ENCODE measurements around the gene RTEL1.

The RTEL1 gene

GRCh38 chr20:63691711-63692435 is 33.8 kb downstream of the RTEL1 start:
- DNase-seq = no peak

DNA sequence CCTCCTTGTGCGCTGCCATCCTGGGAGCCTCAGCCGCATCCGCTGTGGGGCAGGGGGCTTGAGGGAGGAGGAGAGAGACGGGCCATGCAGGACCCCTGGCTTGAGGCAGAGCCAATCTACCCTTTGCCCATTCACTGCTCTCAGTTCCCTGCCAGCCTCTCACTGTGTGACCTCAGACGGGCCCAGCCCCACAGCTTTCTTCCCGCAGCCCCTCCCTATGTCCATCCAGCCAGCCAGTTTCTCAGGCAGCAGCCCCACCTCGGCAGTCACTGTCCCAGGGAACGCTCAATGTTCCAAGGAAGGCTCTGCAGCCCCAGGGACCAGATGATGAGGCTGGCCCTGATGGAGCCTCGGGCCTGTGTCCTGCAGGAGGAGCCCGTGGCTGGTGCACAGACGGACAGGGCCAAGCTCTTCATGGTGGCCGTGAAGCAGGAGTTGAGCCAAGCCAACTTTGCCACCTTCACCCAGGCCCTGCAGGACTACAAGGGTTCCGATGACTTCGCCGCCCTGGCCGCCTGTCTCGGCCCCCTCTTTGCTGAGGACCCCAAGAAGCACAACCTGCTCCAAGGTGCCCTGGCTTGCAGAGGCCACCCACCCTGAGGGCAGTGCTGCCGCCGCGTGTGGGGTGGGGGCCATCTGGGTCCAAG is 34.4 kb downstream of the RTEL1 start:
- no peak for DNase-seq

GRCh38 chr20:63693083-63693732 is 35.1 kb downstream of the RTEL1 start:
- no peak for DNase-seq

DNA sequence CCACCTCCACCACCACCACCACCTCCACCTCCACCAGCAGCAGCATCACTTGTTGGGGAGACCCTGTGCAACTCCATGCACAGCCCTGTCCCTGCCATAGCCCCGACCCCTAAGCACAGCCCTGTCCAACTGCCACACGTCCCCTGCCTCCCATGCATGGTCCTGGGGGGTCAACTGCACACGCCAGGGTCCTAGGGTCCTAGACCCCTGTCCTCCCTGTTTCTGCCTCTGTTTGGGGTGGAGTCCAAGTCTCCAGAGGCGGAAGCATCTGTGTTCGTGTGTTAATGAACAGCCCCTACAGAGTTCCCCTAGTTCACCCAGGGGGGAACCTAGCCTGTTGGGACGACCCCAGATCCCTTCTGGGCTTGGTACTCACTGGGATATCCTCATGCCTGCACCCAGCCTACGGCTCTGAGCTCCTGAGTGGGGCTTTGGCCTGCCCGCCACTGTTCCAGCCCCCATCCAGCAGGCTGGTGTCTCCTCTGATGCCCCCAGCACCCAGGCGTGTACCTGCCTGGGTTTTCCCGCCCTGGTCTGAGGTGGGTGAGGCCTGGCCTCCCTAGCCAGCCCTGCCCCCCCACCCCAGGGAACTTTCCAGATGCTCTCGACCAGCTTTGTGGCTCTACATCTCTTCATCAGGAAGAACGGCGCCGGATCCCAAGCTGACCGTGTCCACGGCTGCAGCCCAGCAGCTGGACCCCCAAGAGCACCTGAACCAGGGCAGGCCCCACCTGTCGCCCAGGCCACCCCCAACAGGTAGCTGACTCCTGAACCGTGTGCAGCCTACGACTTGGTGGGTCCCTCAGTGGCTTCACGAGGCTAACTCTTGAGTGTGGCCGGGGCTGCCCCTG is 35.8 kb downstream of the RTEL1 start:
- no peak for DNase-seq

DNA sequence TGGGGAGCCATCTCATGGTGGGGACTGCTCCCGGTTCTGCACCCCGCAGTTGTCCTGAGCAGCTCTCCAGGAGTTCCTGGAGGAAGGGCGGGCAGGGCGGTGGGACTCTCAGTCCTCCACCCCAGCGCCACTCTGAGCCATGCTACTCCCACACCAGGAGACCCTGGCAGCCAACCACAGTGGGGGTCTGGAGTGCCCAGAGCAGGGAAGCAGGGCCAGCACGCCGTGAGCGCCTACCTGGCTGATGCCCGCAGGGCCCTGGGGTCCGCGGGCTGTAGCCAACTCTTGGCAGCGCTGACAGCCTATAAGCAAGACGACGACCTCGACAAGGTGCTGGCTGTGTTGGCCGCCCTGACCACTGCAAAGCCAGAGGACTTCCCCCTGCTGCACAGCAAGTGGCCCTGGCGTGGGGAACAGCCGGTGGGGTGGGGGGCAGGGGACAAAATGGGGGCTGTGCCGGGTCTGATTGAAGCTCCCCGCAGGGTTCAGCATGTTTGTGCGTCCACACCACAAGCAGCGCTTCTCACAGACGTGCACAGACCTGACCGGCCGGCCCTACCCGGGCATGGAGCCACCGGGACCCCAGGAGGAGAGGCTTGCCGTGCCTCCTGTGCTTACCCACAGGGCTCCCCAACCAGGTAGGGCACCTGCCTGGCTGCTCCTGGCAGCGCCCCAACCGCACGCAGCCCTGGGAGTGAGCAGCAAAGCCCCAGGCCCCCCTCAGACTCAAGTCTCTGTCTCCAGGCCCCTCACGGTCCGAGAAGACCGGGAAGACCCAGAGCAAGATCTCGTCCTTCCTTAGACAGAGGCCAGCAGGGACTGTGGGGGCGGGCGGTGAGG is 36.7 kb downstream of the RTEL1 start:
- no peak for DNase-seq

DNA sequence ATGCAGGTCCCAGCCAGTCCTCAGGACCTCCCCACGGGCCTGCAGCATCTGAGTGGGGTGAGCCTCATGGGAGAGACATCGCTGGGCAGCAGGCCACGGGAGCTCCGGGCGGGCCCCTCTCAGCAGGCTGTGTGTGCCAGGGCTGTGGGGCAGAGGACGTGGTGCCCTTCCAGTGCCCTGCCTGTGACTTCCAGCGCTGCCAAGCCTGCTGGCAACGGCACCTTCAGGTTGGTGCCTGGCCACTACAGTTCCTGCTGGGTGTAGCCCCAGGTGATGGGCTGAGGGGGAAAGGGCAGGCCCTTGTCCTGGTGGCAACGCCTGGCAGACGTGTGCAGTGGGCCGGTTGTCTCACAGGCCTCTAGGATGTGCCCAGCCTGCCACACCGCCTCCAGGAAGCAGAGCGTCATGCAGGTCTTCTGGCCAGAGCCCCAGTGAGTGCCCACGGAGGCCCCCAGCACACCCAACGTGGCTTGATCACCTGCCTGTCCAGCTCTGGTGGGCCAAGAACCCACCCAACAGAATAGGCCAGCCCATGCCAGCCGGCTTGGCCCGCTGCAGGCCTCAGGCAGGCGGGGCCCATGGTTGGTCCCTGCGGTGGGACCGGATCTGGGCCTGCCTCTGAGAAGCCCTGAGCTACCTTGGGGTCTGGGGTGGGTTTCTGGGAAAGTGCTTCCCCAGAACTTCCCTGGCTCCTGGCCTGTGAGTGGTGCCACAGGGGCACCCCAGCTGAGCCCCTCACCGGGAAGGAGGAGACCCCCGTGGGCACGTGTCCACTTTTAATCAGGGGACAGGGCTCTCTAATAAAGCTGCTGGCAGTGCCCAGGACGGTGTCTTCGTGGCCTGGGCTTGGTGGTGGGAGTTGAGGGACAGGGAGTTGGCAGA is 37.6 kb downstream of the RTEL1 start:
- DNase-seq = no peak

- no peak for DNase-seq
Observed at GRCh38 chr20:63696306-63696627, 38.2 kb downstream of the RTEL1 start.

- DNase-seq = no peak
Observed at GRCh38 chr20:63696628-63697356, 38.7 kb downstream of the RTEL1 start, which contains the start of gene TNFRSF6B. TNFRSF6B (plus strand) TSS chr20:63696652; CDS start chr20:63696768, 116 bp downstream.

DNA sequence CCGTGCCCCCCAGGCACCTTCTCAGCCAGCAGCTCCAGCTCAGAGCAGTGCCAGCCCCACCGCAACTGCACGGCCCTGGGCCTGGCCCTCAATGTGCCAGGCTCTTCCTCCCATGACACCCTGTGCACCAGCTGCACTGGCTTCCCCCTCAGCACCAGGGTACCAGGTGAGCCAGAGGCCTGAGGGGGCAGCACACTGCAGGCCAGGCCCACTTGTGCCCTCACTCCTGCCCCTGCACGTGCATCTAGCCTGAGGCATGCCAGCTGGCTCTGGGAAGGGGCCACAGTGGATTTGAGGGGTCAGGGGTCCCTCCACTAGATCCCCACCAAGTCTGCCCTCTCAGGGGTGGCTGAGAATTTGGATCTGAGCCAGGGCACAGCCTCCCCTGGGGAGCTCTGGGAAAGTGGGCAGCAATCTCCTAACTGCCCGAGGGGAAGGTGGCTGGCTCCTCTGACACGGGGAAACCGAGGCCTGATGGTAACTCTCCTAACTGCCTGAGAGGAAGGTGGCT is 39.3 kb downstream of the RTEL1 start:
- no peak for DNase-seq

GRCh38 chr20:63697868-63698545 is 39.9 kb downstream of the RTEL1 start:
- no peak for DNase-seq

- DNase-seq = no peak
Observed at GRCh38 chr20:63698739-63699465, 40.8 kb downstream of the RTEL1 start.

GRCh38 chr20:63699466-63700198 is 41.5 kb downstream of the RTEL1 start:
- DNase-seq = no peak

- no peak for DNase-seq
Observed at GRCh38 chr20:63700199-63701050, 42.3 kb downstream of the RTEL1 start.

DNA sequence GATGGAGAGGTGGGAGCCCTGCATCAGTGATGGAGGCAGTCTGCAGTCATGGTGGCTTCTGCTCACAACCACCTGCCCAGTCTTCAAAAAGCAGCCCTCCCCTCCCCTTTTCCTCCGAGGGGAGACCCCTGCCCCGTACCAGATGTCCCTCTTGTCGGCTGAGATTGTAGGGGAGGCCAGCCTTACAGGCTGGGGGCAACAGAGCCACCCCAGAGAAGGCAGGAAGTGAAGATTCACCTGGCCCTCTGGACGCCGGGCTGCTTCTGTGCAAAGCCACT is 42.9 kb downstream of the RTEL1 start:
- no peak for DNase-seq

DNA sequence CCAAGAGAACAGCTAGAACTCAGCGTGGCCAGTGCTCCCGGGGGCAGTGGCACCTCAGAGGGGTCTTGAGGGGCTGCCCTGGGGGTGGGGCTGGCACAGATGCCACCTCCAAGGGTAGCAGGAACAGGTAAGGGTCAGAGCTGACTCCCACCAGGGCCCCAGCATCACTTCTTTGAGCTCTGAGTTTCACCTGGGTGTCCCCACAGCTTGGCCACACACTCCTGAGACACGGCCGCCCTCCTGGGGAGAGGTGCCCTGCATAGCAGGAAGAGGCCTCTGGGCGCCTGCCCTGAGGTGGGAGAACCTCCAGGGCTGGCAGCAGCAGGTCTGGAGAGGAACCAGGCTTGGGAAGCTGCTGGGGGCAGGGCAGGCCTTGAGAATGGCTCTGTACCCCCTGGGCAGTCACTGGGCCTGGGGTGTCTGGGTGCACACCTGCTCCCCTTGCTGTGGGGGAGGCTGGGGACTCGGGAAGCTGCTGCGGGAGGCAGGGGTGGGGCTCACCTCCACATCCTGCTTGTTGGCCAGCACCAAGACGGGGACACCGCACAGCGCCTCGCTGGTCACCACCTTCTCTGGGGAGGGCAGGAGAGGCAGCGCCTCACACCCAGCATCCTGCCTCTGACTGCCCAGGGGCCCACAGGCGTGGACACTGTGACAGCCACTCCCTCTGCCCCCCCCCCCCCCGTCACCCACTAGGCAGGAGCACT is 43.4 kb downstream of the RTEL1 start:
- no peak for DNase-seq

GRCh38 chr20:63702036-63702665 is 44.0 kb downstream of the RTEL1 start:
- no peak for DNase-seq
